ENCODE measurements around the gene ANKMY1.

ANKMY1 gene

DNA sequence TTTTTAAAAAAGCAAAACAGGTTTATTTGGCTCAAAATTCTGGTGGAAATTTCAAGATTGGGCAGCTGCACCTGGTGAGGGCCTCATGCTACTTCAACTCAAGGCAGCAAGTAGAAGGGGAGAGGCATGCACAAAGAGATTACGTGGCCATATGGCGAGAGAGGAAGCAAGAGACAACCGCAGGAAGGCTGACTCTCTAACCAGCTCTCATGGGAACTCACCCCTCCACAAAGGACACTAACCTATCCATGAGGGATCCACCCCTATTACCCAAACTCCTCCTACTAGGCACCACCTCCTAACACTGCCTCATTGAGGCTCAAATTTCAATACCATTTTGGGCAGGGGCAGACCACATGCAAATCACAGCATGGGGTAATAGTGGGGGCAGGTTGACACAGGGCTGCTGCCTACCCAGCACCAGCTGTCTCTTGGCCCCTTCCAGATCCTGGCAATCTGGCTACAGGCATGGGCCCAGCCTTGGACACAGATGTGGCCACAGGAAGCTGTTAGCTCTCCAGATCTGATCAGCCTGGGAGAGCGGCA, 26.8 kb upstream of the ANKMY1 start:
- no peaks in the 10 kb centered on the region for H3K27me3 ChIP-seq (ENCODE audit: control insufficient read depth, insufficient read depth, low read length)
- H3K27ac ChIP-seq (ENCODE audit: low read length): no peak overlapping the region
- H3K4me1 ChIP-seq (ENCODE audit: control insufficient read depth, low read depth, low read length): peaks cover 13% of the 10 kb centered on the region
- peak overlapping the region; percentile 78 for H3K4me3 ChIP-seq (ENCODE audit: low read length)
- peaks cover under 1% of the 10 kb centered on the region for H3K36me3 ChIP-seq (ENCODE audit: control insufficient read depth, low read depth, low read length)
- H3K9ac ChIP-seq (ENCODE audit: low read length): no peak overlapping the region
- no peaks in the 10 kb centered on the region for H3K9me3 ChIP-seq (ENCODE audit: control insufficient read depth, low read depth, low read length)

DNA sequence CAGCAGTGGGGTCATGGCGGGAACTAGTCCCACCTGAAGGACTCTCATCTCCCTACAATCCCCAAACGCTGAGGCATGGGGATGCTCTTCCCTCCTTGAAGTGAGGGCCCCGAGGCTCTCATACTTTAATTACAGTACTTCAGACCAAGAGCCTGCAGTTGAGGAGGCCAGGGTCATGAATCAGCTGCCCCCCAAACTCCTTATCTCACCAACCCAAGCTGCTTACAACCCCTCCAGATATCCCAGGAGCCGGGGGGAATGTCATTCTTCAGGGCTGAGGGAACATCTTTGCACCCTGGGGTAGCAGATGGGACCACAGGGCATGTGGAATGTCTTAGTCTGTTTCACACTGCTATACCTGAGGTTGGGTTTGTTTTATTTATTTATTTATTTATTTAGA, 26.0 kb upstream of the ANKMY1 start:
- Histone ChIP-seq H3K36me3 (ENCODE audit: control insufficient read depth, low read depth, low read length) (no peaks in the 10 kb centered on the region), H3K27ac (ENCODE audit: low read length) (no peak overlapping the region), H3K9me3 (ENCODE audit: control insufficient read depth, low read depth, low read length) (no peaks in the 10 kb centered on the region), H3K4me1 (ENCODE audit: control insufficient read depth, low read depth, low read length) (peaks cover 13% of the 10 kb centered on the region), H3K4me3 (ENCODE audit: low read length) (no peak overlapping the region), H3K9ac (ENCODE audit: low read length) (no peak overlapping the region), H3K27me3 (ENCODE audit: control insufficient read depth, insufficient read depth, low read length) (no peaks in the 10 kb centered on the region)

DNA sequence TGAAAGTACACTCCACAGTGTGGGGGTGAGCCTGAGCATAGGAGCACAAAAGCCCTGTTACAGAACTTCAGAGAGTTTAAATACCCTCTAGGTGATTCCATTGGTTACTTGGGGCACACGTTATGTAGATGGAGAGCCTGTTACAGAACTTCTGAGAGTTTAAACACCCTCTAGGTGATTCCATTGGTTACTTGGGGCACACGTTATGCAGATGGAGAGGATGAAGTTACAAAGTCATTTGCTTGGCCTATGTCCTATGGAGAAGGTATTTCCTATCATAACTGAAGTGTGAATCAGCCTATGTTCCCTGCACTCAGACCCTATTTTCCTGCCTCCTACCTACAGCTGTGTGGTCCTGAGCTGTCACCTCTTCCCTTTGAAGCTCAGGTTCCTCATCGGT, 25.0 kb upstream of the ANKMY1 start:
- no peak overlapping the region for H3K27ac ChIP-seq (ENCODE audit: low read length)
- no peaks in the 10 kb centered on the region for H3K9me3 ChIP-seq (ENCODE audit: control insufficient read depth, low read depth, low read length)
- H3K27me3 ChIP-seq (ENCODE audit: control insufficient read depth, insufficient read depth, low read length): no peaks in the 10 kb centered on the region
- H3K4me1 ChIP-seq (ENCODE audit: control insufficient read depth, low read depth, low read length): peaks cover 13% of the 10 kb centered on the region
- no peak overlapping the region for H3K4me3 ChIP-seq (ENCODE audit: low read length)
- no peak overlapping the region for H3K9ac ChIP-seq (ENCODE audit: low read length)
- H3K36me3 ChIP-seq (ENCODE audit: control insufficient read depth, low read depth, low read length): no peaks in the 10 kb centered on the region

GRCh38 chr2:240581811-240582210, 24.0 kb upstream of the ANKMY1 start:
- Histone ChIP-seq H3K27ac (ENCODE audit: low read length) (no peak overlapping the region), H3K9me3 (ENCODE audit: control insufficient read depth, low read depth, low read length) (no peaks in the 10 kb centered on the region), H3K4me3 (ENCODE audit: low read length) (no peak overlapping the region), H3K36me3 (ENCODE audit: control insufficient read depth, low read depth, low read length) (no peaks in the 10 kb centered on the region), H3K9ac (ENCODE audit: low read length) (no peak overlapping the region), H3K27me3 (ENCODE audit: control insufficient read depth, insufficient read depth, low read length) (no peaks in the 10 kb centered on the region), H3K4me1 (ENCODE audit: control insufficient read depth, low read depth, low read length) (peaks cover 13% of the 10 kb centered on the region)

GRCh38 chr2:240579771-240580614, 22.2 kb upstream of the ANKMY1 start:
- H3K27me3 ChIP-seq (ENCODE audit: control insufficient read depth, insufficient read depth, low read length): no peaks in the 10 kb centered on the region
- no peaks in the 10 kb centered on the region for H3K36me3 ChIP-seq (ENCODE audit: control insufficient read depth, low read depth, low read length)
- no peaks in the 10 kb centered on the region for H3K9me3 ChIP-seq (ENCODE audit: control insufficient read depth, low read depth, low read length)
- H3K4me3 ChIP-seq (ENCODE audit: low read length): no peak overlapping the region
- no peak overlapping the region for H3K9ac ChIP-seq (ENCODE audit: low read length)
- H3K4me1 ChIP-seq (ENCODE audit: control insufficient read depth, low read depth, low read length): peaks cover 8% of the 10 kb centered on the region
- H3K27ac ChIP-seq (ENCODE audit: low read length): no peak overlapping the region

DNA sequence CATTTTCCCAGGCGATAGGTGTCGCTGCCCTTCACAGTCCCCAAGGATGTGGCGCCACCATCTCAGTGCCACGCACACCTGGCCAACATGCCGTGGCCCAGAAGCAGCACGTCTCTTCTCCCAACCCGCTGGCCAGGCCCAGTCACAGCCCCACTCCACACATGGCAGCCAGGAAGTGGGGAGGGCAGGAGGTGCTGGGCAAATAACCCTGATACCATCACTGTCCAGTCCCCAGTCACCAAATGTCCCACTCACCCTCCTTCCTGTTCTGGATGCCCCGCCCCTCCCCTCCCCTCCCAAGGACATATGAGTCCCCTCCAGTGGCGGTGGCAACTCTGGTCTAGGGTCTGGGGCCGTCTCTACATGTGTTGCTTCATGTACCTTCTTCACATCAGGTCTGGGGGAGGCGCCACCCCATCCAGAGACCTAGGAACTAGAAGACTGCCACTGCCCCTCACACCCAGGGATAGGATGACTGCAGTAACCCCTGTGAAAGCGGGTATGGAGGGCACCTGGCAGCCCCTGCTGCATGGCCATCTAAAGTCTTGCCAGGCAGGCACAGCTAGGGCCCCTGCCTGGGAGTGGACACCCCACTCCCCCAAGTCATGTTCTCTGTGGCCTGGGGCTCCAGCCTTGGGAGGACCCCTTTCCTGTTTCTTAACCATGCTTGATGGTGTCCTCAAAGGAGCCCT, 21.4 kb upstream of the ANKMY1 start:
- Histone ChIP-seq H3K4me1 (ENCODE audit: control insufficient read depth, low read depth, low read length) (no peaks in the 10 kb centered on the region), H3K27ac (ENCODE audit: low read length) (no peak overlapping the region), H3K27me3 (ENCODE audit: control insufficient read depth, insufficient read depth, low read length) (no peaks in the 10 kb centered on the region), H3K4me3 (ENCODE audit: low read length) (no peak overlapping the region), H3K9me3 (ENCODE audit: control insufficient read depth, low read depth, low read length) (no peaks in the 10 kb centered on the region), H3K9ac (ENCODE audit: low read length) (no peak overlapping the region), H3K36me3 (ENCODE audit: control insufficient read depth, low read depth, low read length) (no peaks in the 10 kb centered on the region)

DNA sequence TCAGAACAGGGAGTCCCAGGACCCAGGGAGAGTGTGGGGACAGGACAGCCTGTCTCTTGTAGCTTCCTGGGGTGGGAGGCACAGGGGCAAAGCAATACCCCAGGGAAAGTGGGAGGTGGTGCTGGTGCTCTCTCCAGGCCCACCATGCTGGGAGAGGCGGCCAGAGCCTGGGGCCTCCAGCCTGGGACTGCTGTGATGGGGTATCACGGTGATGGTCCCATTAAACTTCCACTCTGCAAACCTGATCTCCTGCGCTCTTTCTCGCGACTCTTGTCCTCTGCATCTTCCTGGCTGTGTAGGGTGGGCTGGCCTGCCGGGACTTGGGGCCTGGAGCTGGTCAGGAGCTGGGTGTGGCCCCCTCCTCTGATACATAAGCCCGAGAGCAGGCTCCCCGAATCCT, 20.7 kb upstream of the ANKMY1 start:
- Histone ChIP-seq H3K27me3 (ENCODE audit: control insufficient read depth, insufficient read depth, low read length) (no peaks in the 10 kb centered on the region), H3K4me1 (ENCODE audit: control insufficient read depth, low read depth, low read length) (no peaks in the 10 kb centered on the region), H3K9ac (ENCODE audit: low read length) (no peak overlapping the region), H3K4me3 (ENCODE audit: low read length) (no peak overlapping the region), H3K27ac (ENCODE audit: low read length) (no peak overlapping the region), H3K9me3 (ENCODE audit: control insufficient read depth, low read depth, low read length) (no peaks in the 10 kb centered on the region), H3K36me3 (ENCODE audit: control insufficient read depth, low read depth, low read length) (no peaks in the 10 kb centered on the region)

DNA sequence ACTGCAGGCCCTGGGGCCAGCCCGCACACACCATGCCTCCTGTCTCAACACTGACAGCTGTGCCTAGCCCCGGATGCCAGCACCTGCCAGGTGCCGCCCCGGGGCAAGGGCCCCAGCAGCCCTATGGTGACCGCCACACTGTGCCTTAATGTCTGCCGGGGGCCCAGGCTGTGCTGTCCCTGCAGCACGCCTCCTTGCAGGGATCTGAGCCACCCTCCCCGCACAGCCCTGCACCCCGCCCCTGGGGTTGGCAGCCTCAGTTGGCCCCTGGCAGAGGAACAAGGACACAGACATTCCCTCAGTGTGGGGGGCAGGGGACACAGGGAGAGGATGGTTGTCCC, 20.3 kb upstream of the ANKMY1 start:
- no peaks in the 10 kb centered on the region for H3K9me3 ChIP-seq (ENCODE audit: control insufficient read depth, low read depth, low read length)
- no peak overlapping the region for H3K9ac ChIP-seq (ENCODE audit: low read length)
- H3K4me1 ChIP-seq (ENCODE audit: control insufficient read depth, low read depth, low read length): no peaks in the 10 kb centered on the region
- no peaks in the 10 kb centered on the region for H3K36me3 ChIP-seq (ENCODE audit: control insufficient read depth, low read depth, low read length)
- no peak overlapping the region for H3K4me3 ChIP-seq (ENCODE audit: low read length)
- H3K27ac ChIP-seq (ENCODE audit: low read length): no peak overlapping the region
- no peaks in the 10 kb centered on the region for H3K27me3 ChIP-seq (ENCODE audit: control insufficient read depth, insufficient read depth, low read length)

GRCh38 chr2:240577281-240578109, 19.7 kb upstream of the ANKMY1 start:
- Histone ChIP-seq H3K27me3 (ENCODE audit: control insufficient read depth, insufficient read depth, low read length) (no peaks in the 10 kb centered on the region), H3K9ac (ENCODE audit: low read length) (no peak overlapping the region), H3K36me3 (ENCODE audit: control insufficient read depth, low read depth, low read length) (no peaks in the 10 kb centered on the region), H3K4me1 (ENCODE audit: control insufficient read depth, low read depth, low read length) (no peaks in the 10 kb centered on the region), H3K27ac (ENCODE audit: low read length) (no peak overlapping the region), H3K9me3 (ENCODE audit: control insufficient read depth, low read depth, low read length) (no peaks in the 10 kb centered on the region), H3K4me3 (ENCODE audit: low read length) (no peak overlapping the region)

GRCh38 chr2:240576436-240577205, 18.8 kb upstream of the ANKMY1 start:
- Histone ChIP-seq H3K27ac (ENCODE audit: low read length) (no peak overlapping the region), H3K9me3 (ENCODE audit: control insufficient read depth, low read depth, low read length) (no peaks in the 10 kb centered on the region), H3K4me1 (ENCODE audit: control insufficient read depth, low read depth, low read length) (no peaks in the 10 kb centered on the region), H3K27me3 (ENCODE audit: control insufficient read depth, insufficient read depth, low read length) (no peaks in the 10 kb centered on the region), H3K4me3 (ENCODE audit: low read length) (no peak overlapping the region), H3K9ac (ENCODE audit: low read length) (no peak overlapping the region), H3K36me3 (ENCODE audit: control insufficient read depth, low read depth, low read length) (no peaks in the 10 kb centered on the region)

DNA sequence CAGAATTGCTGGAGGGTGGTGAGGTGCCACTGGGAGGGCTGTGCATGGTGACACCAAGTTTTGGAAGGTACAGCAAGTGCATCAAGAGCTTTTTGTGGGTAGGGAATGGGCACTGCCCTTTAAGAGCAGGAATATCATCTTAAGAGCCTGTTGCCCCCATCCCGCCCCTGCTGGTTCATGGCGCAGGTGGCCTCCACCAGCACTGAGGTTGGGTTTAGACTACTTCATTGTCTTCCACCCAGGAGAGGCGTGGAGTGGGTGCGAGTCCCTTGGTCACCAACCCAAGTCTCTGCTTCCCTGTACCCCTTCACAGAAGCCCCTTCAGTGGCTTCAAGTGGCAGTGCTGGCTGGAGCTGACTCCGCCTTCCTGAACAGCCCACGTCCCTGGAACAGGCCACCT, 18.2 kb upstream of the ANKMY1 start:
- Histone ChIP-seq H3K27me3 (ENCODE audit: control insufficient read depth, insufficient read depth, low read length) (no peaks in the 10 kb centered on the region), H3K36me3 (ENCODE audit: control insufficient read depth, low read depth, low read length) (no peaks in the 10 kb centered on the region), H3K9ac (ENCODE audit: low read length) (no peak overlapping the region)

More for the DNA sequence above, 18.2 kb upstream of the ANKMY1 start:
- Histone ChIP-seq H3K27ac (ENCODE audit: low read length) (no peak overlapping the region), H3K9me3 (ENCODE audit: control insufficient read depth, low read depth, low read length) (no peaks in the 10 kb centered on the region), H3K4me1 (ENCODE audit: control insufficient read depth, low read depth, low read length) (no peaks in the 10 kb centered on the region), H3K4me3 (ENCODE audit: low read length) (no peak overlapping the region)
